GM23338 (cell line): ENCODE measurements around the gene LAMB1. TPM values are rescaled to one million over a fixed set of nuclear protein-coding genes. Genes with fewer than 3 reads are reported as not detected.

Experiments
- ATAC-seq: fragments of 200-7000 bp; cut with Tn5 transposase; 3 replicates; pipeline ENCODE4 v1.9.1; 2020
- DNase-seq: peaks from one replicate; pipeline ENCODE4 v3.0.0-alpha.2; 2015; ENCODE audit warnings: low spot score
- H2AFZ ChIP-seq: fragments of 200-600 bp; sonication (generic); 2 replicates; pipeline ENCODE4 v1.8.0; 2016; ENCODE audit warnings: antibody characterized with exemption, mild to moderate bottlenecking, moderate library complexity
- H3F3A ChIP-seq: fragments of 200-600 bp; sonication (generic); replicated peaks from 2 replicates; pipeline ENCODE4 v1.8.0; 2017; ENCODE audit warnings: antibody characterized with exemption, mixed run types, low read depth
- H3K27ac ChIP-seq: fragments of 200-600 bp; sonication (generic); 2 replicates; pipeline ENCODE4 v1.6.1; 2016; ENCODE audit warnings: low read depth
- H3K27me3 ChIP-seq: fragments of 200-600 bp; sonication (generic); 2 replicates; pipeline ENCODE4 v1.8.0; 2016; ENCODE audit warnings: mild to moderate bottlenecking, mixed run types, moderate library complexity; ENCODE audit not compliant: insufficient read depth
- H3K36me3 ChIP-seq: fragments of 200-600 bp; sonication (generic); 2 replicates; pipeline ENCODE4 v1.8.0; 2016; ENCODE audit warnings: mild to moderate bottlenecking; ENCODE audit not compliant: insufficient read depth
- H3K4me1 ChIP-seq: fragments of 200-600 bp; sonication (generic); 2 replicates; pipeline ENCODE4 v1.8.0; 2016; ENCODE audit warnings: mild to moderate bottlenecking, moderate library complexity; ENCODE audit not compliant: insufficient read depth
- H3K4me2 ChIP-seq: fragments of 200-600 bp; sonication (generic); 2 replicates; pipeline ENCODE4 v1.7.1; 2017; ENCODE audit warnings: mixed run types
- H3K4me3 ChIP-seq: fragments of 200-600 bp; sonication (generic); 2 replicates; pipeline ENCODE4 v1.6.1; 2016; ENCODE audit warnings: mixed run types
- H3K79me2 ChIP-seq: fragments of 200-600 bp; sonication (generic); replicated peaks from 2 replicates; pipeline ENCODE4 v1.8.0; 2017; ENCODE audit warnings: mild to moderate bottlenecking; ENCODE audit not compliant: insufficient read depth
- H3K9me2 ChIP-seq: fragments of 200-600 bp; sonication (generic); 2 replicates; pipeline ENCODE4 v1.8.0; 2017; ENCODE audit not compliant: insufficient read depth
- H4K20me1 ChIP-seq: fragments of 200-600 bp; sonication (generic); replicated peaks from 2 replicates; pipeline ENCODE4 v1.8.0; 2017; ENCODE audit warnings: mild to moderate bottlenecking; ENCODE audit not compliant: insufficient read depth
- H3K27ac Mint-ChIP-seq: 2 replicates; pipeline ENCODE4 v1.8.0; 2020; ENCODE audit warnings: inconsistent platforms, mild to moderate bottlenecking, moderate library complexity, mixed read lengths
- H3K27me3 Mint-ChIP-seq: 3 replicates; pipeline ENCODE4 v1.8.0; 2022; ENCODE audit warnings: low read depth, mild to moderate bottlenecking, moderate library complexity, mixed read lengths, inconsistent platforms; ENCODE audit not compliant: insufficient read depth, poor library complexity
- H3K36me3 Mint-ChIP-seq: 3 replicates; pipeline ENCODE4 v1.8.0; 2021; ENCODE audit warnings: low read depth, mild to moderate bottlenecking, inconsistent platforms, moderate library complexity, mixed read lengths
- H3K4me1 Mint-ChIP-seq: 3 replicates; pipeline ENCODE4 v1.8.0; 2020; ENCODE audit warnings: mild to moderate bottlenecking, inconsistent platforms, mixed read lengths
- H3K4me3 Mint-ChIP-seq: 3 replicates; pipeline ENCODE4 v1.8.0; 2021; ENCODE audit warnings: moderate library complexity, mild to moderate bottlenecking, inconsistent platforms, mixed read lengths
- H3K9me3 Mint-ChIP-seq: 3 replicates; pipeline ENCODE4 v1.8.0; 2020; ENCODE audit warnings: moderate library complexity, mild to moderate bottlenecking, inconsistent platforms, mixed read lengths
- CREB1 ChIP-seq: fragments of 250-450 bp; sonication (Bioruptor Pico); IDR thresholded peaks from 2 replicates; pipeline ENCODE4 v1.5.0; 2020; ENCODE audit warnings: low read depth, mild to moderate bottlenecking, moderate library complexity
- STAT1 ChIP-seq: IDR thresholded peaks from one replicate; pipeline ENCODE4 v1.6.1; 2016; ENCODE audit warnings: antibody characterized with exemption; ENCODE audit not compliant: unreplicated experiment
- ZNF114 ChIP-seq: fragments of 250-450 bp; sonication (Bioruptor Pico); IDR thresholded peaks from 2 replicates; pipeline ENCODE4 v1.5.0; 2020; ENCODE audit warnings: mild to moderate bottlenecking, moderate library complexity
- ZNF331 ChIP-seq: fragments of 250-450 bp; sonication (Bioruptor Pico); IDR thresholded peaks from 2 replicates; pipeline ENCODE4 v1.5.0; 2020; ENCODE audit warnings: low read depth, mild to moderate bottlenecking, moderate library complexity
- polyA plus RNA-seq: library from polyadenylated mRNA; unstranded; fragments of >200 nt; fragmentation: Nextera tagmentation; extraction: Ambion mirVana; gene quantifications from 2 replicates; pipeline ENCODE4 v1.2.1, GENCODE V29; 2016
- total RNA-seq: library from RNA; depleted of rRNA; stranded (reverse); fragments of >200 nt; shearing (Covaris generic); gene quantifications from 2 replicates; pipeline ENCODE4 v1.2.3, GENCODE V29; 2014
- TF ChIP-seq, protein P1 (sequence below): fragments of 250-450 bp; sonication (Bioruptor Pico); IDR thresholded peaks from 2 replicates; pipeline ENCODE4 v1.5.0; 2020; ENCODE audit warnings: mild to moderate bottlenecking, moderate library complexity

Gene LAMB1
- total and polyA plus RNA-seq, 2 experiments from 2014 or later = 53.5 to 57.8 TPM

DNA sequence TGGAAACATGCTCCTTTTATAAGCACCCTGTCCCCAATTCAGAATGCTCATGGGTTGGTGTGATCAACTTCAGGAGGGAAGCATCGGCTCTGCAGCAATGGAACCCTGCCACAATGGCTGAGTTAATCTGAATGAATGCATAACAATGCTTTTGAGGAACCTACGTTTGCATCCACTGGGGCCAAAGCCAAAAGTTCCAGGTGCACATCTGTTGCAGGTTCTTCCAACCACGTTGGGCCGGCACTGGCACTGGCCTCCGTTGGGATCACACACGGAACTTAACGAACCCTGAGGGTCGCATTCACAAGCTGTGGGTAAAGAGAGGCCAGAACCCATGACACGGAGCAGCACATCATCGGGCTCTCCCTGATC is 43.4 kb downstream of the LAMB1 start:
- Histone ChIP-seq H3K27me3 (no peaks in the 10 kb centered on the region), H3K4me2 (0 out of 2 replicates have a peak overlapping the region, but pooled peaks have one; percentile 48), H2AFZ (no peak overlapping the region), H3K27ac (no peak overlapping the region), H3K9me2 (no peaks in the 10 kb centered on the region), H3K79me2 (no peaks in the 10 kb centered on the region), H3K36me3 (peaks cover 9% of the 10 kb centered on the region; the same call in 1 of the 2 replicates), H3F3A (no peaks in the 10 kb centered on the region), H3K4me3 (no peak overlapping the region), H3K4me1 (peaks cover 13% of the 10 kb centered on the region), H4K20me1 (no peaks in the 10 kb centered on the region)
- H3K36me3 Mint-ChIP-seq = peaks cover 28% of the 10 kb centered on the region
- no peaks in the 10 kb centered on the region for H3K27me3 Mint-ChIP-seq
- ATAC-seq (peak; percentile 80), DNase-seq (peak; percentile 51)
- no peak overlapping the region for H3K4me3 Mint-ChIP-seq
- 0 out of 2 replicates have a peak, but pooled peaks have one; percentile 6 for TF ChIP-seq ZNF331 (CRISPR knock-in tag)
- no peak for TF ChIP-seq CREB1 (CRISPR knock-in tag)
- 0 out of 2 replicates have a peak, but pooled peaks have one; percentile 53 for TF ChIP-seq ZNF114 (CRISPR knock-in tag)
- no peak for TF ChIP-seq STAT1
- TF ChIP-seq, protein P1, sequence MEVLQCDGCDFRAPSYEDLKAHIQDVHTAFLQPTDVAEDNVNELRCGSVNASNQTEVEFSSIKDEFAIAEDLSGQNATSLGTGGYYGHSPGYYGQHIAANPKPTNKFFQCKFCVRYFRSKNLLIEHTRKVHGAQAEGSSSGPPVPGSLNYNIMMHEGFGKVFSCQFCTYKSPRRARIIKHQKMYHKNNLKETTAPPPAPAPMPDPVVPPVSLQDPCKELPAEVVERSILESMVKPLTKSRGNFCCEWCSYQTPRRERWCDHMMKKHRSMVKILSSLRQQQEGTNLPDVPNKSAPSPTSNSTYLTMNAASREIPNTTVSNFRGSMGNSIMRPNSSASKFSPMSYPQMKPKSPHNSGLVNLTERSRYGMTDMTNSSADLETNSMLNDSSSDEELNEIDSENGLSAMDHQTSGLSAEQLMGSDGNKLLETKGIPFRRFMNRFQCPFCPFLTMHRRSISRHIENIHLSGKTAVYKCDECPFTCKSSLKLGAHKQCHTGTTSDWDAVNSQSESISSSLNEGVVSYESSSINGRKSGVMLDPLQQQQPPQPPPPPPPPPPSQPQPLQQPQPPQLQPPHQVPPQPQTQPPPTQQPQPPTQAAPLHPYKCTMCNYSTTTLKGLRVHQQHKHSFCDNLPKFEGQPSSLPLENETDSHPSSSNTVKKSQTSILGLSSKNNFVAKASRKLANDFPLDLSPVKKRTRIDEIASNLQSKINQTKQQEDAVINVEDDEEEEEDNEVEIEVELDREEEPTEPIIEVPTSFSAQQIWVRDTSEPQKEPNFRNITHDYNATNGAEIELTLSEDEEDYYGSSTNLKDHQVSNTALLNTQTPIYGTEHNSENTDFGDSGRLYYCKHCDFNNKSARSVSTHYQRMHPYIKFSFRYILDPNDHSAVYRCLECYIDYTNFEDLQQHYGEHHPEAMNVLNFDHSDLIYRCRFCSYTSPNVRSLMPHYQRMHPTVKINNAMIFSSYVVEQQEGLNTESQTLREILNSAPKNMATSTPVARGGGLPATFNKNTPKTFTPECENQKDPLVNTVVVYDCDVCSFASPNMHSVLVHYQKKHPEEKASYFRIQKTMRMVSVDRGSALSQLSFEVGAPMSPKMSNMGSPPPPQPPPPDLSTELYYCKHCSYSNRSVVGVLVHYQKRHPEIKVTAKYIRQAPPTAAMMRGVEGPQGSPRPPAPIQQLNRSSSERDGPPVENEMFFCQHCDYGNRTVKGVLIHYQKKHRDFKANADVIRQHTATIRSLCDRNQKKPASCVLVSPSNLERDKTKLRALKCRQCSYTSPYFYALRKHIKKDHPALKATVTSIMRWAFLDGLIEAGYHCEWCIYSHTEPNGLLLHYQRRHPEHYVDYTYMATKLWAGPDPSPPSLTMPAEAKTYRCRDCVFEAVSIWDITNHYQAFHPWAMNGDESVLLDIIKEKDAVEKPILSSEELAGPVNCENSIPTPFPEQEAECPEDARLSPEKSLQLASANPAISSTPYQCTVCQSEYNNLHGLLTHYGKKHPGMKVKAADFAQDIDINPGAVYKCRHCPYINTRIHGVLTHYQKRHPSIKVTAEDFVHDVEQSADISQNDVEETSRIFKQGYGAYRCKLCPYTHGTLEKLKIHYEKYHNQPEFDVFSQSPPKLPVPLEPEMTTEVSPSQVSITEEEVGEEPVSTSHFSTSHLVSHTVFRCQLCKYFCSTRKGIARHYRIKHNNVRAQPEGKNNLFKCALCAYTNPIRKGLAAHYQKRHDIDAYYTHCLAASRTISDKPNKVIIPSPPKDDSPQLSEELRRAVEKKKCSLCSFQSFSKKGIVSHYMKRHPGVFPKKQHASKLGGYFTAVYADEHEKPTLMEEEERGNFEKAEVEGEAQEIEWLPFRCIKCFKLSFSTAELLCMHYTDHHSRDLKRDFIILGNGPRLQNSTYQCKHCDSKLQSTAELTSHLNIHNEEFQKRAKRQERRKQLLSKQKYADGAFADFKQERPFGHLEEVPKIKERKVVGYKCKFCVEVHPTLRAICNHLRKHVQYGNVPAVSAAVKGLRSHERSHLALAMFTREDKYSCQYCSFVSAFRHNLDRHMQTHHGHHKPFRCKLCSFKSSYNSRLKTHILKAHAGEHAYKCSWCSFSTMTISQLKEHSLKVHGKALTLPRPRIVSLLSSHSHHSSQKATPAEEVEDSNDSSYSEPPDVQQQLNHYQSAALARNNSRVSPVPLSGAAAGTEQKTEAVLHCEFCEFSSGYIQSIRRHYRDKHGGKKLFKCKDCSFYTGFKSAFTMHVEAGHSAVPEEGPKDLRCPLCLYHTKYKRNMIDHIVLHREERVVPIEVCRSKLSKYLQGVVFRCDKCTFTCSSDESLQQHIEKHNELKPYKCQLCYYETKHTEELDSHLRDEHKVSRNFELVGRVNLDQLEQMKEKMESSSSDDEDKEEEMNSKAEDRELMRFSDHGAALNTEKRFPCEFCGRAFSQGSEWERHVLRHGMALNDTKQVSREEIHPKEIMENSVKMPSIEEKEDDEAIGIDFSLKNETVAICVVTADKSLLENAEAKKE (CRISPR knock-in tag) = peak; percentile 94
- H3K9me3 Mint-ChIP-seq = no peaks in the 10 kb centered on the region
- peaks cover 30% of the 10 kb centered on the region for H3K4me1 Mint-ChIP-seq
- no peak overlapping the region for H3K27ac Mint-ChIP-seq
